ENCODE measurements around the gene AUTS2. TPM values are rescaled to one million over a fixed set of nuclear protein-coding genes. Genes with fewer than 3 reads are reported as not detected.

AUTS2 gene
- total and polyA plus RNA-seq, 9 of the 15 experiments (the other 6 are each of a cell fraction or from before 2014, with no cell fraction given) = 0.58 TPM; not detected in 8

DNA sequence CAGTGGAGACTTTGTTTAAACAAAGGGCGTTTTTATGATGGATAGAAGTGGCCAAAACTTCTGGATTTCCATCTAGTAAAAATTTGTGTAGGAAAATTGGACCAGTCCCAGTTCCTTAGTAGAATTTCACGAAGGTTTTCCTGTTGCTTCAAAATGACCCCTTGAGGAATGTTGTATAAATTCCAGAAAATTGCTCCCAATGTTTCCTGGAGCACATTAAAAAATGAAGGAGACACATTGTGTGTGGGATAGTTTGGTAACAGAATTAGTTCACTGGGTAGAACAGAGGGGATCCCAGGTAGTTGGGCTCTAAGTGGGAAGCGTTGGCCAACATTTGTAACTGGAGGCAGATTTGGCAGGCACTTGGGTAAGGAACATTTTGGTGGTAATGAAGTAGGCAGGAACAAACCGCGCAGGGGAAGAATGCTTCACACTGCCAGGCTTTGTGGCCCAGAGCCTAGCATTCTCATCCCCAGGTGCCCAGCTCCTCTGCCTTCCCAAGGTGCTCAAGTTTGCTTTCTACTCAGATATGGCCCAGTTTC is 758.6 kb downstream of the AUTS2 start:
- ATAC-seq = no peak
- ChIA-PET CTCF (ENCODE audit: low intra/inter-chr PET ratio) (no interaction called here), POLR2A (no interaction called here)
- no peak overlapping the region for H2AFZ ChIP-seq (ENCODE audit: low read depth, low read length)
- H3K9me1 ChIP-seq (ENCODE audit: control insufficient read depth, insufficient read depth, low read length) = no peaks in the 10 kb centered on the region
- H3K27ac ChIP-seq (ENCODE audit: extremely low read depth, low read depth, low read length) = no peak overlapping the region
- DNase-seq (ENCODE audit: extremely low read depth in 1 of 4, low spot score in 3 of 4) = no peak
- H3K9me3 ChIP-seq (replicated peaks; ENCODE audit: control insufficient read depth, insufficient read depth, low read depth, low read length) = no peaks in the 10 kb centered on the region
- no peaks in the 10 kb centered on the region for H4K20me1 ChIP-seq (replicated peaks; ENCODE audit: control insufficient read depth, insufficient read depth, low read length)
- no peaks in the 10 kb centered on the region for H3K36me3 ChIP-seq (ENCODE audit: control insufficient read depth, insufficient read depth, low read length)
- H3K27me3 ChIP-seq (ENCODE audit: control insufficient read depth in 2 of 2, insufficient read depth in 2 of 2, low read length in 2 of 2) = 0 out of 5 replicates have a peak, but pooled peaks cover 0 to 4% of the 10 kb centered on the region in 2 experiments
- H3K4me3 ChIP-seq = no peak overlapping the region
- 0% methylated on average over 5 of the region's 5 CpGs for WGBS (ENCODE audit: insufficient coverage, low coverage, missing lambda C conversion rate)
- no TSS peak for BruUV-seq (replicated peaks)
- H3K4me1 ChIP-seq (replicated peaks in 1 of 2; ENCODE audit: control insufficient read depth in 2 of 2, insufficient read depth in 2 of 2, low read length in 2 of 2) = no peaks in the 10 kb centered on the region; a peak in 1 of 5 replicates
- intact Hi-C loops (cut with micrococcal nuclease) (no loop called here), in situ Hi-C loops (cut with MboI) (no loop called here)
- H3K9ac ChIP-seq (ENCODE audit: insufficient read depth in 1 of 2, low read depth in 2 of 2, low read length in 2 of 2) = no peak overlapping the region
- no peak overlapping the region for H3K4me2 ChIP-seq (ENCODE audit: insufficient read depth, low read length)
- no peaks in the 10 kb centered on the region for H3K79me2 ChIP-seq (ENCODE audit: control insufficient read depth, insufficient read depth, low read length)
- no peak for FAIRE-seq
- TF ChIP-seq HMG20A (CRISPR knock-in tag; conservative IDR thresholded peaks at IDR 0.05) (no peak), ZNF449 (CRISPR knock-in tag; IDR thresholded peaks at IDR 0.05) (no peak), RFX5 (IDR thresholded peaks at IDR 0.05; ENCODE audit: low read depth, low read length) (no peak), FOXP1 (CRISPR knock-in tag; IDR thresholded peaks at IDR 0.05) (no peak), ZBTB40 (IDR thresholded peaks at IDR 0.05) (no peak), ZBTB40 (CRISPR knock-in tag; IDR thresholded peaks at IDR 0.05) (no peak), CBFA2T3 (IDR thresholded peaks at IDR 0.05) (no peak), FOXK2 (conservative IDR thresholded peaks at IDR 0.05 in 1 of 2, IDR thresholded peaks at IDR 0.05 in 1 of 2; ENCODE audit: low read depth in 2 of 2) (no peak), KAT7 (CRISPR knock-in tag; IDR thresholded peaks at IDR 0.05; ENCODE audit: borderline replicate concordance) (no peak), SMARCB1 (IDR thresholded peaks at IDR 0.05; ENCODE audit: insufficient read length, low read depth) (no peak), ZNF764 (CRISPR knock-in tag; IDR thresholded peaks at IDR 0.05; ENCODE audit: low read depth) (no peak), SP1 (CRISPR knock-in tag; IDR thresholded peaks at IDR 0.05) (no peak)
- TF ChIP-seq, protein P1, sequence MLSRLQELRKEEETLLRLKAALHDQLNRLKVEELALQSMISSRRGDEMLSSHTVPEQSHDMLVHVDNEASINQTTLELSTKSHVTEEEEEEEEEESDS (CRISPR knock-in tag; IDR thresholded peaks at IDR 0.05) = no peak
